ENCODE measurements around the gene PLCH1.

GRCh38 chr3:155639462-155640055 lies 105.3 kb downstream of the PLCH1 start:
- TF ChIP-seq, protein P1, sequence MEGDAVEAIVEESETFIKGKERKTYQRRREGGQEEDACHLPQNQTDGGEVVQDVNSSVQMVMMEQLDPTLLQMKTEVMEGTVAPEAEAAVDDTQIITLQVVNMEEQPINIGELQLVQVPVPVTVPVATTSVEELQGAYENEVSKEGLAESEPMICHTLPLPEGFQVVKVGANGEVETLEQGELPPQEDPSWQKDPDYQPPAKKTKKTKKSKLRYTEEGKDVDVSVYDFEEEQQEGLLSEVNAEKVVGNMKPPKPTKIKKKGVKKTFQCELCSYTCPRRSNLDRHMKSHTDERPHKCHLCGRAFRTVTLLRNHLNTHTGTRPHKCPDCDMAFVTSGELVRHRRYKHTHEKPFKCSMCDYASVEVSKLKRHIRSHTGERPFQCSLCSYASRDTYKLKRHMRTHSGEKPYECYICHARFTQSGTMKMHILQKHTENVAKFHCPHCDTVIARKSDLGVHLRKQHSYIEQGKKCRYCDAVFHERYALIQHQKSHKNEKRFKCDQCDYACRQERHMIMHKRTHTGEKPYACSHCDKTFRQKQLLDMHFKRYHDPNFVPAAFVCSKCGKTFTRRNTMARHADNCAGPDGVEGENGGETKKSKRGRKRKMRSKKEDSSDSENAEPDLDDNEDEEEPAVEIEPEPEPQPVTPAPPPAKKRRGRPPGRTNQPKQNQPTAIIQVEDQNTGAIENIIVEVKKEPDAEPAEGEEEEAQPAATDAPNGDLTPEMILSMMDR (IDR thresholded peaks at IDR 0.05; ENCODE audit: insufficient read depth, low read length), result no peak
- TF ChIP-seq, protein P2, sequence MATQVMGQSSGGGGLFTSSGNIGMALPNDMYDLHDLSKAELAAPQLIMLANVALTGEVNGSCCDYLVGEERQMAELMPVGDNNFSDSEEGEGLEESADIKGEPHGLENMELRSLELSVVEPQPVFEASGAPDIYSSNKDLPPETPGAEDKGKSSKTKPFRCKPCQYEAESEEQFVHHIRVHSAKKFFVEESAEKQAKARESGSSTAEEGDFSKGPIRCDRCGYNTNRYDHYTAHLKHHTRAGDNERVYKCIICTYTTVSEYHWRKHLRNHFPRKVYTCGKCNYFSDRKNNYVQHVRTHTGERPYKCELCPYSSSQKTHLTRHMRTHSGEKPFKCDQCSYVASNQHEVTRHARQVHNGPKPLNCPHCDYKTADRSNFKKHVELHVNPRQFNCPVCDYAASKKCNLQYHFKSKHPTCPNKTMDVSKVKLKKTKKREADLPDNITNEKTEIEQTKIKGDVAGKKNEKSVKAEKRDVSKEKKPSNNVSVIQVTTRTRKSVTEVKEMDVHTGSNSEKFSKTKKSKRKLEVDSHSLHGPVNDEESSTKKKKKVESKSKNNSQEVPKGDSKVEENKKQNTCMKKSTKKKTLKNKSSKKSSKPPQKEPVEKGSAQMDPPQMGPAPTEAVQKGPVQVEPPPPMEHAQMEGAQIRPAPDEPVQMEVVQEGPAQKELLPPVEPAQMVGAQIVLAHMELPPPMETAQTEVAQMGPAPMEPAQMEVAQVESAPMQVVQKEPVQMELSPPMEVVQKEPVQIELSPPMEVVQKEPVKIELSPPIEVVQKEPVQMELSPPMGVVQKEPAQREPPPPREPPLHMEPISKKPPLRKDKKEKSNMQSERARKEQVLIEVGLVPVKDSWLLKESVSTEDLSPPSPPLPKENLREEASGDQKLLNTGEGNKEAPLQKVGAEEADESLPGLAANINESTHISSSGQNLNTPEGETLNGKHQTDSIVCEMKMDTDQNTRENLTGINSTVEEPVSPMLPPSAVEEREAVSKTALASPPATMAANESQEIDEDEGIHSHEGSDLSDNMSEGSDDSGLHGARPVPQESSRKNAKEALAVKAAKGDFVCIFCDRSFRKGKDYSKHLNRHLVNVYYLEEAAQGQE (IDR thresholded peaks at IDR 0.05; ENCODE audit: insufficient replicate concordance, low read depth), result no peak
- no peak for TF ChIP-seq SPI1 (IDR thresholded peaks at IDR 0.05; ENCODE audit: borderline replicate concordance, low read depth)
- TF ChIP-seq POLR2AphosphoS5 (IDR thresholded peaks at IDR 0.05; ENCODE audit: low read depth), result no peak
- TF ChIP-seq GABPA (IDR thresholded peaks at IDR 0.05; ENCODE audit: low read depth), result no peak

Data from HL-60 (cell line).